HG03565 (cell line): ENCODE data around the gene GPLD1.

ENCODE experiments used
- ATAC-seq: cut with Tn5 transposase; IDR thresholded peaks from one replicate; pipeline ENCODE4 v1.9.1; 2021; ENCODE audit warnings: mild to moderate bottlenecking, moderate library complexity; ENCODE audit not compliant: unreplicated experiment

The GPLD1 gene

GRCh38 chr6:24455061-24455460, 34.3 kb downstream of the GPLD1 start:
- no peak for ATAC-seq

DNA sequence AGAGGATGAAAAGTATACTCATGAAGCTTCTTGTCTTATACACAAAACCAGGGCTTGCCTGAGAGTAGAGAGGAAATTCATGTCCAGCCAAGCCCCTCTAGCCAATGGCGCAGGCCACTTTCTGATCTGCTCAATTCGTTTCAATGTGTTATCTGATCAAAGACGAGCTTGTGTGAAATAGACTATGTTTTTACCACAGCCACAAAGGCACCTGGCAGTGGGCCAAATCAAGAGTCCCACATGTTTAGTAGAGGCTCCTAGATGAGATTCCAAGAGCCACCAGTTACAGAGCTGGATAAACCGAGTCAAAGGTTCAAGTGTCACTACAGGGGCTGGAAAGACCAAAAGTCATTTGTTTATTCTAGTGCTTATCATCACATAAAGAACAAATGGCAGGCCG, 34.9 kb downstream of the GPLD1 start:
- ATAC-seq = no peak

DNA sequence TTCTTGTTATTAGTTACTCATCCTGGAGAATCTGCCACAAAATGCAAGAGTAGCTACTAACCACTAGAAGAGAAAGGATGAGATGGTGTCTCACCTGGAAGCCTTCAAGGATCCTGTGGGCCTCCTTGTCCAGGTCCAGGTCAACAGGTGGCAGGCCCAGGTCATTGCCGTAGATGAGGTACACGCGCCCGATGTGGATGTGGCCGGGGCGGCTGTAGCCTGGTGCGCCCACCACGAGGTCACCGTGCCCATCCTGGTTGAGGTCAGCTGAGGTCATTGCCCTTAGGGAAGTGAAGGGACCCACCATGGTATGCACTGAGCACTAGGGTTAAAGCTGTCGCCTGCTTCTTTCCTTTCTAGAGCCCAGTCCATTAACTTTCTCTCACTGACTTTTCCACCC, 35.5 kb downstream of the GPLD1 start:
- ATAC-seq = no peak

DNA sequence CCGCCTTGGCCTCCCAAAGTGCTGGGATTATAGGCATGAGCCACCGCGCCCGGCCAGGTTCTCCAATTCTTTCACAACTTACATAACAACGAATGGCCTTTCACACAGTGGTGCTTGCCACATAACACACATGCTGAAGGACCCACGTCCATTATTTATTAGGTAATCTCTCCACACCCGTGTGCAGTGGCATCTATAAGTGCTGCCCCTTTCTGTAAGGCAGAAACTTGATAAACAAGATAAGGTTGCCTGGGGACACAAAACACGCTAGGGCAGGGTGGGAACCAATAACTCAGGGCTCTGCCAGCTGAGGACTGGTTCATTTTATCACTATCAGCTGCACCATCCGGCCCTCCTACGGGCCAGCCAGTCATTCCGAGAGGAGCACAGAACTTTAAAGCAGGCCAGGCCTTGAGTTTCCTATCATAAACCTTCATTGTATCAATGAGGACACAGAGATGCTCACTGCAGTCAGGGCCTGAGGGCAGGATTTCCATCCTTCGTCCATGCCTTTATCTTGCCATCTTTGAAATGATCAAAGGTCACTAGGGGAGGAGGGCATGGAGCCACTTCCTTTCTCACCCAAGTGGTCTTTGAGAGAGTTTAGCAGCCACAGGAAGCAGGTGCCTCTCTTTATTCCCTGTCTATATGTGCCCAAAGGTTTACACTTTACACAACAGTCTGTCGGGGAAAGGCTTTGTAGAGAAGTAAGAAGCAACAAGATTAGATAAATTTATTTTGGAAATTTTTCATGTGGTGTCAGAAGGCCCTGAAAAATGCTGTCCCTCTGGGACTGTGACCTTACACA, 37.6 kb downstream of the GPLD1 start:
- no peak for ATAC-seq

- ATAC-seq = no peak
Measured at GRCh38 chr6:24448828-24449525, 40.4 kb downstream of the GPLD1 start.

DNA sequence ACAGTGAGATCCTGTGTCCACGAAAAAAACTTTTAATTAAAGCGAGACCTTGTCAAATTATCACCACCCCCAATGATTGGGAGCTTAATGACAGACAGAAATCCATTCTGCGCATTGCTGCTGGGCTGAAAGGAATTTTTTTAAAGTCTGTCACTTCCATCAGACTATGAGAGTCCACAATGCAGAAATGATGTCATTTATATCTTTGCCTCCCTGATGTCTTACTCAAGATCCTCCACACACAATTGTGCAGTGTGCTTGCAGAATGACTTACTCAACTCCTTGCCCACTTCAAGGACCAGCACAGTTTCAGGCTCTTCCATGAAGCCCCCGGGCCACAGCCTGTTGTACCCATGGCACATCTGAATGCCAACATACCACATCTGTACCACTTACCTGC, 41.0 kb downstream of the GPLD1 start:
- ATAC-seq = no peak

DNA sequence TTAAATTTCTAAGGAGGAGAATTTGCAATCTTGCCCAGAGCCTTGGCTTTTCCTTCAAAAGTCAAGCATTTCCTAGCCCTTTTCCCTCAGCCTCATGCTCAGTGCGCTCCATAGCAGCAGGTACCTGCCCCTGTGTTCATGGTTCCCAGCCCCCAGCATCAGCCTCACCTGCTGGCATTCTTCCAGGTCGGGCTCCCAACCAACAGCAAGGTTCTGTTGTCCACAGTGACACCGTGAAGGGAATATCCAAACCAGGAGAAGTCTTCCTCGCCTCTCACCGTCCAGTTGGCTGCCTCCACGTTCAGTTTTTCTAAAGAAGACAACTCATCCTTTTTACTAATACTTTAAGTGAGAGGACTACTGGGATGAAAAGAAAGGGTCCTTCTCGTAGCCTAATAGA, 42.7 kb downstream of the GPLD1 start:
- no peak for ATAC-seq

- no peak for ATAC-seq
Measured at GRCh38 chr6:24445704-24446103, 43.7 kb downstream of the GPLD1 start.

GRCh38 chr6:24444588-24444987, 44.8 kb downstream of the GPLD1 start:
- no peak for ATAC-seq

GRCh38 chr6:24441599-24441904, 47.8 kb downstream of the GPLD1 start:
- no peak for ATAC-seq

GRCh38 chr6:24440897-24441598, 48.3 kb downstream of the GPLD1 start:
- ATAC-seq = no peak

GRCh38 chr6:24439858-24440539, 49.4 kb downstream of the GPLD1 start:
- no peak for ATAC-seq

GRCh38 chr6:24436979-24437378, 52.4 kb downstream of the GPLD1 start:
- no peak for ATAC-seq

DNA sequence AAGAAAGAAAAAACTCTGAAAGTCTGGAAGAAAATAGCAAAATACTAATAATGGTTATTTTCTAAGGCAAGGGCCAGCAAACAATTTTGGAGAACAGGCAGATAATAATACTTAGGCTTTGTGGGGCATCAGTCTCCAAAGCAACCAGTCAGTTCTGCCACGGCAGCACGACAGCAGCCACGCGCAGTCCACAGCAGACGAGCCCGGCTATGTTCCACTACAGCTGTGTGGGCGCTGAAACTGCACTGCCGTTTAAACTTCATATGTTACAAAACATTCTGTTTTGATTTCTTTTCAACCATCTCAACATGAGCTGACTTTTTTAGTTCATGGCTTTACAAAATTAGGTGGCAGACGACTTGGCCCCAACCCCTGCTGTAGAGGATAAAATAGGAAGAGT, 56.8 kb downstream of the GPLD1 start:
- no peak for ATAC-seq

DNA sequence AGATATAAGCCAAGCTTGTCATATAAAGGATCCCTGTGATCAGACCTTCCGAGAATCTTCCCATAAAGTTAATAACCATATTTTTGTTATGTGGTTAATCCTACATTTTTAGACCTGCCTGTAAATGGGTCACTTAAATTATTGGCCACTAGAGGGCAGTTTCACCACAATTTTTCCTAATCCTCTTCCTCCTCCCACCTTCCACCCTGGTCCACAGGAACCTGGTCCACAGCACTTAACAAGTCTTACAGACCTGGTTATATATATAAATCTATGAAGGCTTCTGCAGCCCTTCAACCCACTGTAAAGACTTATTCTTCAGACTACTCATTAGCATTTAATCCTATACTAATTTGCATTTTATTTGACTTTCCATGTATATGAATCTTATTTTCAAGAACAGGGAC, 58.3 kb downstream of the GPLD1 start:
- no peak for ATAC-seq

DNA sequence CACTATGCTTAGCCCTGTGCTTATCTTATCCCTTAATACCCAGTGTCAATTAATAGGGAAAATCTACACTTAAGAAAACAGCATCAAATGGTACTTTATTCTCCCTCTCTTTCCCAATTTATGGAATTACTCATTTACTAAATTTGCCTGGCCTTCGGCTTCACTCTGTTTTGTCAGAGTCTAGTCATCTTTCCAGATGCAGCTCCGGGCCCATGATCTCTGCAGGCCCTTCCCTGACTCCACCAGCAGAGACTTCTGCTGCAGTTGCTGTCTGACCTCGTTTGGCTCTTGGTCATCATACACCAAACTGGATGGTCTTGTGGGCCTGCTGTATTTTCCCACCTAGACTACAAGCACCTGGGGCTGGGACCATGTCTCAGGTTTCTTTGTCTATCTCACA, 59.3 kb downstream of the GPLD1 start:
- no peak for ATAC-seq

GRCh38 chr6:24429146-24429545, 60.2 kb downstream of the GPLD1 start:
- ATAC-seq = no peak

DNA sequence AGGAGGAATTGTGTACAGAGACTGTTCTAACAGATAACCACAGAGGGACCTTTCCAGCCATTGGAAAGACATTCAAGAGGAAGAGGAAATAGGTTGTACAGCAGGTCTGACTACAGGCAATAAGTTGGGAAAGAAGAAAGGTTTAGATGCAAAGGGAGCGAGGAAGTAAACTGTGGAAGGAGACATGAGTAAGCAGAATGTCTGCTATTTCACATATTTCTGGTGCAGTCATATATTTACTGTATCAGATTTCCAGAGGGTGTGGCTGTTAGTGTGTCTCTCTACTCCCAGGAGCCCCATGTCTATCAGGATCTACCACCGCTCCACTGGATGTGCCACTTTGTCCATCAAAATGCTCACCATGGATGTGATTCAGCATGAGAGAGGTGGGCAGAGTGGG, 60.8 kb downstream of the GPLD1 start:
- ATAC-seq = no peak

GRCh38 chr6:24426729-24427446, 62.5 kb downstream of the GPLD1 start:
- ATAC-seq = no peak

DNA sequence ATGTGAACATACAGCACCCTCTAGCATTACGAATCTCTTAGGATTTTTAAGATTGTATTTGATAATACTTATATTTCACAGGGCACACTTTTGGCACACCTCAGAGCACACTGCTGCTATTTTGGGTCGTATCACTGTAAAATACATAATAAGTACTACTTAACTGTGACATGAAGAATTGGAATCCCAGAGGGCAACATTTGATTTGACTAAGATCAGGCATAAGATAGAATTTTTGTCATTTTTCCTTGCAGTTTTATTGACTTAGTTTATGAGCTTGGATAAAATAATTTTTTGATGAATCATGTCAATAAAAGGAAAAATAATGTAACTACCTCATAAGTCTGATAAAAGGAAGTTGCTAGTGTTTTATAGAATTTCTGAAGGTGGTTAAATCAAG, 64.3 kb downstream of the GPLD1 start:
- ATAC-seq = no peak

DNA sequence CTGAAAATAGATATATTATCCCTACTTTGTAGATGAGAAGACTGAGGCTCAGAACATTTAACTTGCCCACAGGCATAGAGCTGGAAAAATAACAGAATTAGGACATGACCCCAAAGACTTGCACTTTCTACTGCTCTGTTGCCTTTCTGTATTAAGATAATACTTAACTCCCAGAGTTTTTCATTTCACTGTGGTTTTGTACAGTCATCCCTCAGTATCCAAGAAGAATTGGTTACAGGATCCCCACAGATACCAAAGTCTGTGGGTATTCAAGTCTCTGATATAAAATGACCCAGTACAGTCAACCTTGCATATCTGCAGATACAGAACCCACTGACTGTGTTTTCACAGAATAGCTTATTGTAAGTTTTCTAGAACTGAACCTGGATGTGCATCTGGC, 69.9 kb downstream of the GPLD1 start:
- no peak for ATAC-seq
